C4-2B (cell line): ENCODE results near the gene RAB11FIP4.

Source experiments
- CTCF ChIP-seq: fragments of 450-650 bp; conservative IDR thresholded peaks from 2 replicates; pipeline ENCODE4 v1.5.1; 2017; ENCODE audit warnings: mild to moderate bottlenecking
- ZFX ChIP-seq: fragments of 450-650 bp; IDR thresholded peaks from 2 replicates; pipeline ENCODE4 v1.6.1; 2017

- no peak for TF ChIP-seq CTCF
- no peak for TF ChIP-seq ZFX
These were observed 79.1 kb downstream of the RAB11FIP4 start for GRCh38 chr17:31470592-31470991.
